GM10248 (cell line): ENCODE measurements around the gene STK17A.
"Not testable (repeated sequence)": the region's sequence is repeated elsewhere in the genome, so short reads cannot be mapped to it uniquely, and the experiment has no call there.

Experiments
- CTCF ChIA-PET: fragments of 300-600 bp; sonication (Branson Sonifier 250); formaldehyde crosslinking; extraction: SDS; loops from one replicate; lab custom pipeline; 2021; ENCODE audit warnings: antibody characterized with exemption; lab: Yijun Ruan, JAX
- POLR2A ChIA-PET: fragments of 350-650 bp; sonication (Branson Sonifier 250); formaldehyde crosslinking; extraction: SDS; loops from one replicate; lab custom pipeline; 2020; ENCODE audit warnings: antibody characterized with exemption; lab: Yijun Ruan, JAX
- DNase-seq: peaks from one replicate; pipeline ENCODE4 v3.0.0; 2012; ENCODE audit errors: extremely low spot score
- CTCF ChIP-seq: IDR thresholded peaks from 2 replicates; pipeline ENCODE4 v1.5.1; 2012; ENCODE audit warnings: mild to moderate bottlenecking, low read depth; ENCODE audit errors: extremely low read depth, missing control alignments, control extremely low read depth

STK17A gene

GRCh38 chr7:43660141-43660540, 77.2 kb downstream of the STK17A start:
- ChIA-PET POLR2A (no interaction called here), CTCF (interaction anchor here (1.1 to 1.6 kb wide), 4 partner anchors 9 to 77 kb away, joined by 3 to 9 read pairs (median 4); partner anchors contain the start of gene STK17A)
- no peak for TF ChIP-seq CTCF
- DNase-seq, result no peak

GRCh38 chr7:43664681-43665080, 81.8 kb downstream of the STK17A start:
- DNase-seq, result no peak
- CTCF ChIA-PET, result interaction anchor here (1.5 to 3.9 kb wide), 4 partner anchors 9 to 83 kb away, joined by 3 to 19 read pairs (median 8); partner anchors contain the start of gene STK17A
- POLR2A ChIA-PET, result no interaction called here
- TF ChIP-seq CTCF, result no peak

- ChIA-PET POLR2A (no interaction called here), CTCF (interaction anchor here (1.3 to 3.9 kb wide), 4 partner anchors 14 to 85 kb away, joined by 3 to 19 read pairs (median 10); partner anchors contain the start of gene STK17A)
- TF ChIP-seq CTCF, result no peak
- DNase-seq, result no peak
These were observed 84.0 kb downstream of the STK17A start for GRCh38 chr7:43666938-43667337.

- CTCF ChIA-PET, result interaction anchor here (1.3 kb wide), 2 partner anchors 32 to 86 kb away, joined by 4 to 7 read pairs; no protein-coding TSS in a partner anchor
- no peak for TF ChIP-seq CTCF
These were observed 85.1 kb downstream of the STK17A start for GRCh38 chr7:43668035-43668434.

GRCh38 chr7:43669286-43670081, 86.6 kb downstream of the STK17A start:
- TF ChIP-seq CTCF, result no peak
- ChIA-PET CTCF (interaction anchor here (1.0 to 2.2 kb wide), 7 partner anchors 9 to 87 kb away, joined by 3 to 9 read pairs (median 4); partner anchors contain the start of gene STK17A), POLR2A (interaction anchor here (0.6 kb wide), 1 partner anchor 20 kb away, joined by 3 read pairs; no protein-coding TSS in a partner anchor)
- DNase-seq, result no peak

More at GRCh38 chr7:43668035-43668434, 85.1 kb downstream of the STK17A start:
- no peak for DNase-seq
- POLR2A ChIA-PET, result no interaction called here

GRCh38 chr7:43671521-43671920, 88.6 kb downstream of the STK17A start:
- ChIA-PET POLR2A (no interaction called here), CTCF (interaction anchor here (1.2 to 2.2 kb wide), 2 partner anchors 12 to 28 kb away, joined by 3 to 9 read pairs; no protein-coding TSS in a partner anchor)
- no peak for DNase-seq
- no peak for TF ChIP-seq CTCF

GRCh38 chr7:43673243-43673976, 90.5 kb downstream of the STK17A start:
- DNase-seq, POLR2A ChIA-PET: not testable (repeated sequence)
- CTCF ChIA-PET, result interaction anchor here (1.0 to 1.1 kb wide), 2 partner anchors 19 to 91 kb away, joined by 3 to 4 read pairs; partner anchors contain the start of gene STK17A
